DMS53 (cell line): ENCODE measurements around the gene ANXA5.
"Not testable (repeated sequence)": the region's sequence is repeated elsewhere in the genome, so short reads cannot be mapped to it uniquely, and the experiment has no call there.

Source experiments
- DNase-seq: peaks from one replicate; lab custom pipeline; 2025; lab: John Stamatoyannopoulos, UW

The ANXA5 gene

GRCh38 chr4:121696581-121697461, at the start of gene ANXA5:
TSS of gene ANXA5 (minus strand) at chr4:121696980. CDS start at chr4:121696589, 391 bp downstream.
- peak; percentile 92 for DNase-seq

GRCh38 chr4:121742794-121743193, 46.0 kb upstream of the ANXA5 start:
- DNase-seq: no peak

- peak; percentile 32 for DNase-seq
These were observed 45.0 kb upstream of the ANXA5 start for GRCh38 chr4:121741751-121742150.

GRCh38 chr4:121740796-121741409, 44.1 kb upstream of the ANXA5 start:
- peak; percentile 60 for DNase-seq

- DNase-seq: no peak
These were observed 42.8 kb upstream of the ANXA5 start for GRCh38 chr4:121739575-121739974.

- no peak for DNase-seq
These were observed 42.2 kb upstream of the ANXA5 start for GRCh38 chr4:121738780-121739535.

- no peak for DNase-seq
These were observed 41.2 kb upstream of the ANXA5 start for GRCh38 chr4:121737846-121738554.

GRCh38 chr4:121736735-121737351, 40.1 kb upstream of the ANXA5 start:
- DNase-seq: peak; percentile 64

- DNase-seq: no peak
These were observed 37.8 kb upstream of the ANXA5 start for GRCh38 chr4:121734571-121734970.

- DNase-seq: no peak
These were observed 37.2 kb upstream of the ANXA5 start for GRCh38 chr4:121733942-121734341.

GRCh38 chr4:121729753-121730152, 33.0 kb upstream of the ANXA5 start:
- not testable (repeated sequence) for DNase-seq

GRCh38 chr4:121728798-121729226, 32.0 kb upstream of the ANXA5 start:
- DNase-seq: no peak

- DNase-seq: no peak
These were observed 31.3 kb upstream of the ANXA5 start for GRCh38 chr4:121728066-121728465.

GRCh38 chr4:121726642-121727268, 30.0 kb upstream of the ANXA5 start:
- peak; percentile 65 for DNase-seq

- DNase-seq: no peak
These were observed 27.9 kb upstream of the ANXA5 start for GRCh38 chr4:121724671-121725070.

GRCh38 chr4:121721700-121722099, 24.9 kb upstream of the ANXA5 start:
- no peak for DNase-seq

- DNase-seq: no peak
These were observed 23.3 kb upstream of the ANXA5 start for GRCh38 chr4:121720109-121720508.

GRCh38 chr4:121717680-121718237, 21.0 kb upstream of the ANXA5 start:
- no peak for DNase-seq

- no peak for DNase-seq
These were observed 17.8 kb upstream of the ANXA5 start for GRCh38 chr4:121714548-121714947.

- DNase-seq: no peak
These were observed 16.0 kb upstream of the ANXA5 start for GRCh38 chr4:121712783-121713182.
